ENCODE results near the gene TLK1. TPM values are rescaled to one million over a fixed set of nuclear protein-coding genes. Genes with fewer than 3 reads are reported as not detected.

Gene TLK1
- total and polyA plus RNA-seq, 9 donors = 16.9 to 27.2 (median 22.1) TPM

DNA sequence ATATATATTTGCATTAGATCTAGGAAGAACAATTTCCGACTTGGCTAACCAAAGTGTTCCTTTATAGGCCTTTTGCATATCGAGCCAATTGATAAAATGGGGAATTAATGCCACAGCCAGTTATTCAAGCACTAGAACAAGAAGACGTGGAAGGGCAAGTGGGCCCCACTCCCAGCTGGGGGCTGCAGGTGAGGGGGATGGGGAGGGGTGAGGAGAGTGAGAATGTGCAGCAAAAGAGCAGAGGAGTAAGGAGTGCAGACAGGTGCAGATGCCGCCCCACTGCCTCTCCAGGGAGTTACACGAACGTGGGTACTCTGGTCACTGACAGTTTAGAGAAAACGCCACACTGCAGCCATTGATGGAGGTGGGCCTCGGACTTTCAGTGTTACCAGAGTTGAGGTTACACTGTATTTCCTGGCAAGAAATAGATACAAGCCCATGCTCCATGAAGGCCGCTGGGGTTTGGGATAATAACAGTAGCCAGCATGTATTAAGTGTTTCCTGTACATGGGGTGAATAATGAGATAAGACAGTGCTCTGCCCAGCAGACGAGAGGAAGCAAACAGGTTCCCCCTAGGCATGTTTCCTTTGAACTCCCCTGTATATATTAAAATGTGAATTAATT is 190.7 kb downstream of the TLK1 start:
- WGBS (ENCODE audit: insufficient coverage) = 41% methylated on average over 8 of the region's 10 CpGs
- peaks cover 9% of the 10 kb centered on the region for H3K4me1 ChIP-seq (ENCODE audit: control insufficient read depth, insufficient read depth, low read length)
- H3K9me3 ChIP-seq (replicated peaks; ENCODE audit: control insufficient read depth, low read depth, low read length) = no peaks in the 10 kb centered on the region
- DNase-seq = no peak
- H3K36me3 ChIP-seq (ENCODE audit: control insufficient read depth, insufficient read depth, low read length) = peaks cover 29% of the 10 kb centered on the region
- H3K27me3 ChIP-seq (ENCODE audit: control insufficient read depth, insufficient read depth, low read length) = no peaks in the 10 kb centered on the region
- H3K27ac ChIP-seq (ENCODE audit: low read length) = no peak overlapping the region
- no peak overlapping the region for H3K4me3 ChIP-seq (ENCODE audit: low read length)

DNA sequence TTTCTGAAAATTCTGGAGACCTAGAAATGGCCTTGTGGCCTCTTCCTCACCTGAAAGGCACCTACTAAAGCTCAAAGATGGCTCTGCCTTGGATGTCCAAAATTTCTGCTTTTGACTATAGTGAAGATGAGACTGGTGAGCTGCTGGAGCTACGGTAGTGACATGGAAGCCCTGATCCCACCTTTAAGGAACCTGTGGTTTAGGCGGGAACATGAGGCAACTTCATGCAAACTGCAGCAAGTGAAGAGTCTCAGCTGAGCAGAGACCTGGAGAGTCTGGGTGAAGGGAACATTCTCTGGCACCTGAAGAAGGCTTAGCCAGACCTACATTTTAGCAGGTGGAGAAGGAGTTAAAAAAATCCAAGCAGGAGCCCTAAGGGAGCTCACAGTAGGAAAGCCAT is 191.7 kb downstream of the TLK1 start:
- WGBS (ENCODE audit: insufficient coverage) = 86% methylated on average over 2 of the region's 2 CpGs
- H3K27me3 ChIP-seq (ENCODE audit: control insufficient read depth, insufficient read depth, low read length) = no peaks in the 10 kb centered on the region
- no peak overlapping the region for H3K4me3 ChIP-seq (ENCODE audit: low read length)
- no peak overlapping the region for H3K27ac ChIP-seq (ENCODE audit: low read length)
- peaks cover 6% of the 10 kb centered on the region for H3K4me1 ChIP-seq (ENCODE audit: control insufficient read depth, insufficient read depth, low read length)
- no peak for DNase-seq
- peaks cover 37% of the 10 kb centered on the region for H3K36me3 ChIP-seq (ENCODE audit: control insufficient read depth, insufficient read depth, low read length)
- H3K9me3 ChIP-seq (replicated peaks; ENCODE audit: control insufficient read depth, low read depth, low read length) = no peaks in the 10 kb centered on the region

DNA sequence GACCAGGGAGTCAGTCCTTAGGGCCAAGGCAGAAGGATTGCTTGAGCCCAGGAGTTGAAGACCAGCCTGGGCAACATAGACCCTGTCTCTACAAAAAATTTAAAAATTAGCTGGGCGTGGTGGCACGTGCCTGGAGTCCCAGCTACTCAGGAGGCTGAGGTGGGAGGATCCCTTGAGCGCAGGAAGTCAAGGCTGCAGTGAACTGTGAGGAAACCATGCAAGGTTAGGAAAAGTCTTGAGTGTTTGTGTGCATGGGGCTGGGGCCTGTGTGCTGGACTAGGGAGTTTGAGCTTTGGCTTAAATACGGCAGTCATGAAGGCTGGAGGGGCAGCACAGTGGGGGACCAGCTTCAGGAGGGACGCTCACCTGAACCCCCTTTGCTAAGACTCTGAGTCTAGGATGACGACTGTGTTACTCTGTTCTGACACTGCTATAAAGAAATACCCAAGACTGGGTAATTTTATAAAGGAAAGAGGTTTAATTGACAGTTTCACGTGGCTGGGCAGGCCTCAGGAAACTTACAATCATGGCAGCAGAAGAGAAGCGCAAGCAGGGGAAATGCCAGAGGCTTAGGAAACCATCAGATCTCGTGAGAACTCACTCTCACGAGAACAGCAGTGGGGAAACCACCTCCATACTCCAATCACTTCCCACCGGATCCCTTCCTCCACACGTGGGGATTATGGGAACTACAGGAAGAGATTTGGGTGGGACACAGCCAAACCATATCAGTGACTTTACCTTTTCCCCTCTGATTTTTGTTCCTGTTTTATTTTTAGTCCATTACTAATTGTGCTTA is 192.3 kb downstream of the TLK1 start:
- no peaks in the 10 kb centered on the region for H3K9me3 ChIP-seq (replicated peaks; ENCODE audit: control insufficient read depth, low read depth, low read length)
- H3K27ac ChIP-seq (ENCODE audit: low read length) = no peak overlapping the region
- DNase-seq = no peak
- H3K4me3 ChIP-seq (ENCODE audit: low read length) = no peak overlapping the region
- 84% methylated on average over 5 of the region's 12 CpGs for WGBS (ENCODE audit: insufficient coverage)
- H3K4me1 ChIP-seq (ENCODE audit: control insufficient read depth, insufficient read depth, low read length) = peaks cover 5% of the 10 kb centered on the region
- H3K27me3 ChIP-seq (ENCODE audit: control insufficient read depth, insufficient read depth, low read length) = no peaks in the 10 kb centered on the region
- peaks cover 41% of the 10 kb centered on the region for H3K36me3 ChIP-seq (ENCODE audit: control insufficient read depth, insufficient read depth, low read length)

DNA sequence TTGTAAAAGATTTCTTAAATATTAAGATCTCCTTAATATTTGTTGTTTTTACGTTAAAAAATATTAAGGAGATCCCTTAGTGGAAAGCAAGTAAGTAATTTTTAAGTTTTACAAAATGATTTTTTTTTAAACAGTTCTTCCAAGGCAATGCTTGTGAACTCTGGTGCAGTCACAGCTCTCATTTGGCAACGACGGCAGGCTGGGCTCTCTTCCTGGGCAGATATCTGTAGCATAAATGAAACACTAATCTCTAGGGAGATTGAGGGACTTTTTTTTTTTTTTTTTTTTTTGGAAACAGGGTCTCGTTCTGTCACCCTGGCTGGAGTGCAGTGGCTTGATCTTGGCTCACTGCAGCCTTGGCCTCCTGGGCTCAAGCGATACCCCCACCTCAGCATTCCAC is 193.1 kb downstream of the TLK1 start:
- Histone ChIP-seq H3K4me1 (ENCODE audit: control insufficient read depth, insufficient read depth, low read length) (no peaks in the 10 kb centered on the region), H3K27ac (ENCODE audit: low read length) (no peak overlapping the region), H3K4me3 (ENCODE audit: low read length) (no peak overlapping the region), H3K9me3 (replicated peaks; ENCODE audit: control insufficient read depth, low read depth, low read length) (no peaks in the 10 kb centered on the region), H3K36me3 (ENCODE audit: control insufficient read depth, insufficient read depth, low read length) (peaks cover 45% of the 10 kb centered on the region), H3K27me3 (ENCODE audit: control insufficient read depth, insufficient read depth, low read length) (no peaks in the 10 kb centered on the region)
- DNase-seq = no peak
- WGBS (ENCODE audit: insufficient coverage) = 100% methylated on average over 1 of the region's 5 CpGs

DNA sequence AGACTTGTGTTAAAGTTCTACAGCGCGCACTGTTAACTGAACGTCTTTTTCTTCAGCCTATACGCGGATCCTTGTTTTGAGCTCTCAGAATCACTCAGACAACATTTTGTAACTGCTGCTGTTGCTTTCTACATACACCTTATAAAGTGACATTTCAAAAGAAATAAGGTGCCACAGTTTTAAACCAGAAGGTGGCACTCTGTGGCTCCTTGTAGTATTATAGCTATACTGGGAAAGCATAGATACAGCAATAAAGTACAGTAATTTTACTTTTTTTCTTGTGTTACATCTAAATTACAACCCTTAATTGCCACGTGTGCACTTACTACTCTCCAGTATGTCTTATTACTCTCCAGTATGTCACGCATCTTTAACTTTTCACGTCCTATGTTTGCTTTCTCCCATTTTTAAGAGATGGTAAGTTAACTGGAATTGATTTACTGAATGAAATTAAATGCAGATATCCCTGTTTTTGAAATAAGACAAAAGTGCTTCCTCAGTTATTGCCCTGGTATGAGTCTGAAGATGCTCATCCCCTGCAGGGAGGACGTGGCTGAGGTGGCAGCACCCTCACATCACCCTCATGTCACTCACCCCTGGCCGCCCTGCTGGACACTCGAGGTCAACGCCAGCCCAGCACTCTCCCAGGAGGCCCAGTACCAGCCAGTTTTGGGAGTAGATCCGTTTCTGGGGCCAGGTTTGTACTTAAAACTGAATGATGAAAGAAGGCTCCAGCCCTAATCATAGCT is 193.9 kb downstream of the TLK1 start:
- Histone ChIP-seq H3K27ac (ENCODE audit: low read length) (no peak overlapping the region), H3K36me3 (ENCODE audit: control insufficient read depth, insufficient read depth, low read length) (peaks cover 50% of the 10 kb centered on the region)
- no peak for DNase-seq

DNA sequence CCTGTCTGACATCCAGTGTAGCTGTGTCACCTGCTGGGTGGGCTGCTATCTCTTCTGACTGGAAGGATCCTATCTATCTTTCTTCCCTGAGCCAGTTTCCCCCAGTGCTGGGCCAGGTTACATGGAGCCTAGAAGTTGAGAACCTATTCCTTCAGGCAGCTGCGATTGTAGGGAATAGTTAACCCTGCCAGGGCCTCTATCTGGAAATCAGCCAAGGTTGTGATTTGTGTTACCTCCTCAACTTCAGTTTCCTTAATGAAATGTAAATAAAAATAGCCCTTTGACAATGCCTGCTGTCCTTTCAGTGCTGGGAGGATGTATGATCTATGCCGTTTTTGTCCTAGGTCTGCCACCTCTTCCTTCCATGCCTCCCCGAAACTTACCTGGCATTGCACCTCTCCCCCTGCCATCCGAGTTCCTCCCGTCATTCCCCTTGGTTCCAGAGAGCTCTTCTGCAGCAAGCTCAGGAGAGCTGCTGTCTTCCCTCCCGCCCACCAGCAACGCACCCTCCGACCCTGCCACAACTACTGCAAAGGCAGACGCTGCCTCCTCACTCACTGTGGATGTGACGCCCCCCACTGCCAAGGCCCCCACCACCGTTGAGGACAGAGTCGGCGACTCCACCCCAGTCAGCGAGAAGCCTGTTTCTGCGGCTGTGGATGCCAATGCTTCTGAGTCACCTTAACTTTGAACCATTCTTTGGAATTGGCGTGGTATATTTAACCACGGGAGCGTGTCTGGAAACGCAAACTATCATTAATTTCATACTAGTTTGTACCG is 195.1 kb downstream of the TLK1 start:
- Histone ChIP-seq H3K36me3 (ENCODE audit: control insufficient read depth, insufficient read depth, low read length) (peaks cover 60% of the 10 kb centered on the region), H3K27me3 (ENCODE audit: control insufficient read depth, insufficient read depth, low read length) (no peaks in the 10 kb centered on the region), H3K9me3 (replicated peaks; ENCODE audit: control insufficient read depth, low read depth, low read length) (no peaks in the 10 kb centered on the region), H3K4me1 (ENCODE audit: control insufficient read depth, insufficient read depth, low read length) (no peaks in the 10 kb centered on the region), H3K27ac (ENCODE audit: low read length) (no peak overlapping the region), H3K4me3 (ENCODE audit: low read length) (no peak overlapping the region)
- no peak for DNase-seq
- 75% methylated on average over 15 of the region's 20 CpGs for WGBS (ENCODE audit: insufficient coverage)

More for the DNA sequence above, 193.9 kb downstream of the TLK1 start:
- 96% methylated on average over 5 of the region's 13 CpGs for whole genome bisulfite sequencing (ENCODE audit: insufficient coverage)
- no peaks in the 10 kb centered on the region for H3K4me1 ChIP-seq (ENCODE audit: control insufficient read depth, insufficient read depth, low read length)
- no peak overlapping the region for H3K4me3 ChIP-seq (ENCODE audit: low read length)
- no peaks in the 10 kb centered on the region for H3K27me3 ChIP-seq (ENCODE audit: control insufficient read depth, insufficient read depth, low read length)
- H3K9me3 ChIP-seq (replicated peaks; ENCODE audit: control insufficient read depth, low read depth, low read length) = no peaks in the 10 kb centered on the region

DNA sequence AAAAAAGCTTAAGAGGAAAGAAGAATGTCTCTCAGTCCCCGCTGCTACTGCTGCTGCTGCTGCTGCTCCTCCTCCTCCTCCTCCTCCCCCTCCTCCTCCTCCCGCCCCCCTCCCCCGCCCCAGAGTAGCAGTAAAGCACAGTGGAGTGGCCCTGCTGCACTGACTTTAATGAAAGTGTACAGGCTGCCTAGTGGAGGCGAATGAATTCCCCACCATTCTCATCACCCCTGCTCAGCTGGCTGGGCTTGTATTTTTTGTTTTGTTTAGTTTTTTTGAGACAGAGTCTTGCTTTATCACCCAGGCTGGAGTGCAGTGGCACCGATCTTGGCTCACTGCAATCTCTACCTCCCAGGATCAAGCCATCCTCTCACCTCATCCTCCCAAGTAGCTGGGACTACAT is 197.3 kb downstream of the TLK1 start:
- H3K4me3 ChIP-seq (ENCODE audit: low read length) = no peak overlapping the region
- no peaks in the 10 kb centered on the region for H3K9me3 ChIP-seq (replicated peaks; ENCODE audit: control insufficient read depth, low read depth, low read length)
- no peaks in the 10 kb centered on the region for H3K4me1 ChIP-seq (ENCODE audit: control insufficient read depth, insufficient read depth, low read length)
- no peaks in the 10 kb centered on the region for H3K27me3 ChIP-seq (ENCODE audit: control insufficient read depth, insufficient read depth, low read length)
- no peak for DNase-seq
- no CpG with 5 or more reads among the region's 5 CpGs for WGBS (ENCODE audit: insufficient coverage)
- H3K36me3 ChIP-seq (ENCODE audit: control insufficient read depth, insufficient read depth, low read length) = peaks cover 64% of the 10 kb centered on the region
- no peak overlapping the region for H3K27ac ChIP-seq (ENCODE audit: low read length)

DNA sequence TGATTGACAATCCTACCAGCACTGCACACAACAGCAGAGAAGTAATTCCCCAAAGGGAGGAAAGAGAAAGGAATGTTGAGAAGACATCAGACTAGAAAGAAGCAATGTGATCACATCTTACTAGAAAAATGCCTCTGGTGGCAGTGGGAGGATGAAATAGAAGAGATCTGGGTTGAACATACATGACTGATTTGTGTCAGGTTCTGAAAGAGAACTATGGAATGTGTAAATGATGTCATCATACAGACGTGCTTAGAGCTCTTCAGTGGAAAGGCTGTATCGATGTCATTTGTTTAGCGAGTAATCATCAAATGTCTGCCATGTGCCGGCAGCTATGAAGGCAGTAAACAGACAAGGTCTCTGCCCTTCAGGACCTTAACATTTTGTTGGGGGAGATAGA is 206.8 kb downstream of the TLK1 start:
- no peaks in the 10 kb centered on the region for H3K27me3 ChIP-seq (ENCODE audit: control insufficient read depth, insufficient read depth, low read length)
- no peak overlapping the region for H3K27ac ChIP-seq (ENCODE audit: low read length)
- WGBS (ENCODE audit: insufficient coverage) = 93% methylated on average over 4 of the region's 4 CpGs
- H3K9me3 ChIP-seq (replicated peaks; ENCODE audit: control insufficient read depth, low read depth, low read length) = no peaks in the 10 kb centered on the region
- no peak for DNase-seq
- H3K36me3 ChIP-seq (ENCODE audit: control insufficient read depth, insufficient read depth, low read length) = peaks cover 69% of the 10 kb centered on the region
- no peaks in the 10 kb centered on the region for H3K4me1 ChIP-seq (ENCODE audit: control insufficient read depth, insufficient read depth, low read length)
- H3K4me3 ChIP-seq (ENCODE audit: low read length) = no peak overlapping the region

DNA sequence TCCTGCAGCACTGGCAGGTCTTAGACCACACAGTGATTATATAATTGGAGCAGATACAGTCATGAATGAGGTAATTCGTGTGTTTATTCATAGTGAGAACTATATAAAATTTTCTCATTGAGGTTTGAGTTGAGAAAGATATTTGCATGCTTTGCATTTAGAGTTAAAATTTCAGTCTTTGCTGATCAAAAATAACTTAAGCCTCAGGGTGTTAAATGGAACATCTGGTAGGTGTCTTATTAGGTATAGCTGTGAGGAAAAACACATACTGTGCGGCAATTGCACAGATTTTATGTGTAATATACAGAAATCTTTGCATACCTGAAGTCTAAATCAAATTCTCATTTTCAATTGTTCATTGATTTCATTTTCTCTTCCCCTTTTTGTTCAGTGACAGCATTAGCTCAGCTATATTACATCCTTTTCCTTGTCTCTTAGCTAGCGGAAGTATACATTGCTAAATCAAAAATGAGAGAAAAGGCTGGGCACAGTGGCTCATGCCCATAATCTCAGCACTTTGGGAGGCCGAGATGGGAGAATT is 210.4 kb downstream of the TLK1 start:
- Histone ChIP-seq H3K27me3 (ENCODE audit: control insufficient read depth, insufficient read depth, low read length) (no peaks in the 10 kb centered on the region), H3K27ac (ENCODE audit: low read length) (no peak overlapping the region), H3K36me3 (ENCODE audit: control insufficient read depth, insufficient read depth, low read length) (peaks cover 50% of the 10 kb centered on the region), H3K4me1 (ENCODE audit: control insufficient read depth, insufficient read depth, low read length) (no peaks in the 10 kb centered on the region), H3K4me3 (ENCODE audit: low read length) (no peak overlapping the region), H3K9me3 (replicated peaks; ENCODE audit: control insufficient read depth, low read depth, low read length) (no peaks in the 10 kb centered on the region)
- WGBS (ENCODE audit: insufficient coverage) = 100% methylated on average over 2 of the region's 4 CpGs
- DNase-seq = no peak
